Activated CD4-positive, alpha-beta T cell treated with anti-CD3 and anti-CD28 coated beads, Interleukin-2, amount 50 U/mL, for 4 hours (primary cell): ENCODE measurements around the gene DPP6.

Source experiments
- DNase-seq, 2 experiments: peaks; one replicate each; pipeline ENCODE4 v3.0.0-alpha.2; 2020

DPP6 gene

DNA sequence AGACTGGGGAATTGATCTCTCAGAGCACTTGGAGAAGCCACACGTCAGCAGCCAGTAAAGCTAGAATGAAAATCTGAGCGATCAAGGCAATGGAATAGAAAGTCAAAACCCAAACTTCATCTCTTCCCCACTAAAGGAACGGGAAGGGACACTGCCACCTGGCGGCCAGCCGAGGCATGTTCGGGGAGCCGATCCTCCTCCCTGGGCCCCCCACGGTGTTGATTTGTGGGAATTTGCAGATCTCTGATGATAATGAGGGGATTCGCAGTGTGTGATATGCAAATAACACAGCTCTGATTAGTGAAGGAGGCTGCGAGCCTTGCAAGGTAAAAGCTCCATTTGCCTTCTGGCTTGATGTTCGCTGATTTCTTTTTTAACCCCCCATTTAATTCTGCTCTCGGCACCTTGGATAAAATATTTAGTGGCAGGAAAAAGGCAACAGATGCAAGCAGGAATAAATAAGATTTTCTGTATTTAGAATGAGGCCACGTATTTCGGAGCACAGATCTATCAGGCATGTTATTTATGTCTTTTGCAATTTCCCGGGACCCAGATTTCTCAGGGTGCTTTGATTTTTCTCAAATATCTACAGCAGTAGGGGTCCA is 692.2 kb downstream of the DPP6 start:
- DNase-seq, result no peak

DNA sequence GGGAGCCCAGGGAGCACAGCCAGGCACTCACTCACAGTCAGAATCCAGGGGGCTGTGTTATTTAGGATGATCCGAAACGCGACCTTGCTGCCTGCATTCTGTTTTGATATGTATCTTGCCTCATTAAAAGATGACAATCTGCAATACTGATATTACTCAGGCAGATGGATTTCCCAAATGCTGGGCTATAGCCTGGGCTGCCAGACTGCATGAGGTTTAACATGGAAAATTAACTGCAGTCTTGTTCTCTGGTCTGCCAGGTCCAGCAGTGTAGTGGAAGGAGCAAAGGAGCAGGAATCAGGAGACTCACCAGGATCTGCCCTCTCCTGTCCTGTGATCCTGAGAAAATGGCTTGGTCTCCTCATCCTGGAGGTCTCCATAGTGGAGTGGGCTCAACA is 692.7 kb downstream of the DPP6 start:
- DNase-seq, result no peak

DNA sequence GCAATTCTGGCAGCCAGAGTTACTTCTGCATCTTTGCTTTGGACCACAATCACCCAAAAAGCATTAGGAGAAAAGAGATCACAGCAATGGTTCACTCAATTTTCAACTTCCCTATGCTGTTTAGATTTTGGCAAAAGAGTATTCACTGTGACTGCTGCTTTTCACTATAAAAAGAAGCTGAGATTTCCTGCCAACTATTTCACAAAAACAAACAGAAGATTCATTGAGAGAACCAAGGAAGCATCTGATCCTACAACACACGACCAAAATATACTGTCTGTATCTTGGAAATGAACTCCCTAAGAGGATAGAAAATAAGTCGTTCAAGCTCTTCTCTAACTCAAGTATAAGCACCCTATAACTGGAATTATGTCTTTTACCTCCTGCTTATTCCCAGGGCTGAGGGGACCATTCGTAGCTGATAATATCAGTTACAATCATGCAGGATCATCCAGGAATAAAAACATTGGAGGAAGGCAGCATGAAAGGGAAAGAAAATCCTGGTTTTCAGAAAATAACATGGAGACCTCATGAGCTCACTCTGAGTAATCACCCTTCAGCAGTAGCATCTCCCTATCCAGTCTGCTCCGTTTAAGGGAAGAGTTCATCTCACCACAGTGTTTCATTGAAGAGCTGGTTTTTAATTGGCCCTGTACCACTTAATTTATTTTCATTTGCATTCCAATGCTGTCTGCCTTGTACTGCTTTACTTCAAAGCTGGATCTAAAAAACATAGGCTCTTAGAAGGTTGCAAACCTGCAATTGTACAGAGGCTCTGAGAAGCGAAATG is 694.6 kb downstream of the DPP6 start:
- DNase-seq, result no peak

DNA sequence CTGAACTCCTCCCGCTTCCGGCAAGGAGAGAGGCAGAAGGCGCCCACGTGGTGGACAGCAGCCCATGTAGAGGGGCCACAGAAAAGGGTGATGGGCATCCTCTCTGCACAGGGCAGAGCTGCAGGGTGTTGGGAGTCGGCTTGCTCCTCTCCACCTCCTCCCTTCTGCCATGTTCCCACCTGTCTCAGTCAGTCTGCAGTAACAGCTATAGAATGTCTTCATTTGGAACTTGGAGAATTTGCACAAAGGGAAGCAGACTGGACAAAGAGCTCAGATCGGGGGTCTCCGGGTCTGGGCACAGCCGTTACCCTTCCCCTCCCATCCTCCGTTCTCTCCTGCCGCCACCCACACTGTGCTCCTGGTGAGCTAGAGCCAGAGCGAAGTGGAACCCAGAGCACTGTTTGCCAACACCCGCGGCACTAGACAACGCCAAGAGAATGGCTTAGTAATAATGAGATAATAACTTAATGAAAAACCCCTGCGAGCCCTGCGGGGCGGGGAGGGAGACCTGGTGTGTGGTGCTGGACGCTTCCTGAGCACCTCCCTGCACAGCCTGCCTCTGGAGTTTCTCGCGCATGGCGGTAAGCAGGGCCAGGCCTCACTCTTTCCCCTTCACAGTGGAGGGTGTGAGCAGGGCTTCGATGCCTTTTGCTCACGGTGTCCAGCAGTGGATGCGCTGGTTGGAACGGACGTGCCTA is 696.0 kb downstream of the DPP6 start:
- DNase-seq, result no peak

DNA sequence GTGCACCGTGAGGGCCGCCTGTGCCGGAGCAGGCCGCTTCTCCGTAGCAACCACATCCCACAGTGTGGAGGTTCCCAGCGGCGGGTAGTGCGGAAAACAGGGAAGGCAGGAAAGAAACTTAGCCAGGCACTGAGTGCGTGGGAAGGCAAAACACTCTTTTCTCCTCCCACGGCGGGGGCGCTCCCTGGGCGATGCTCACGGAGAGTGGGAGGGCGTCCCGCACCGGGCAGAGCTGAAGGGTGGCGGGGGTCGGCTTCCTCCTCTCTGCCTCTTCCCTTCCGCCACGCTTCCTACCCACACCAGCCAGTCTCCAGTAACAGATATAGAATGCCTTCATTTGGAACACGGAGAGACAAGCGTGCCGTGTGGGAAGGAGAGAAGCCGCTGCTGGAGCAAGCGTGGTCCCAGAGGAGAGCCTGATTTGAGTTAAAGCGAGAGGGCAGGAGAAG is 698.2 kb downstream of the DPP6 start:
- DNase-seq, result no peak

- no peak for DNase-seq
Measured at GRCh38 chr7:154753226-154753625, 701.0 kb downstream of the DPP6 start.

DNA sequence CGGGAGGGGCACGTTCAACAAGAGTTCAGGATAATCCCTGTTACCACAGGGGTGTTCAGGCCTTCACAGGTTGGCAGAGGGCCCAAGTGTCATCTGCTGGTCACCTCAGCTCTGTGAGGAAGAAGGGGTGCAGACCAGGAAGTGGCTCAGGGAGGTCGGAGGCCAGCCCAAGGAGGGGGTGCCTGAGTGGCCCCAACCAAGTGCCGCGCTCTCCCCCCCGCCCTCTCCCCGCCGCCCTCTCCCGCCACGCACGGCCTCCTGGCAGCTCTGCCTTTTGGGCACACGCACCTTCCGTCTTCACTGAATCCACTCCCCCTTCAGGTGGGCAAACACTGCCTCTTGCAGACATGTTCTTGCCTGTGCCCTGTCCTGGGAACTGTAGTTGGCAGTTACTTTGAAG is 705.6 kb downstream of the DPP6 start:
- no peak for DNase-seq

GRCh38 chr7:154759989-154760388 is 707.8 kb downstream of the DPP6 start:
- no peak for DNase-seq

GRCh38 chr7:154765118-154765517 is 712.9 kb downstream of the DPP6 start:
- DNase-seq, result no peak

- no peak for DNase-seq
Measured at GRCh38 chr7:154767142-154767541, 714.9 kb downstream of the DPP6 start.

DNA sequence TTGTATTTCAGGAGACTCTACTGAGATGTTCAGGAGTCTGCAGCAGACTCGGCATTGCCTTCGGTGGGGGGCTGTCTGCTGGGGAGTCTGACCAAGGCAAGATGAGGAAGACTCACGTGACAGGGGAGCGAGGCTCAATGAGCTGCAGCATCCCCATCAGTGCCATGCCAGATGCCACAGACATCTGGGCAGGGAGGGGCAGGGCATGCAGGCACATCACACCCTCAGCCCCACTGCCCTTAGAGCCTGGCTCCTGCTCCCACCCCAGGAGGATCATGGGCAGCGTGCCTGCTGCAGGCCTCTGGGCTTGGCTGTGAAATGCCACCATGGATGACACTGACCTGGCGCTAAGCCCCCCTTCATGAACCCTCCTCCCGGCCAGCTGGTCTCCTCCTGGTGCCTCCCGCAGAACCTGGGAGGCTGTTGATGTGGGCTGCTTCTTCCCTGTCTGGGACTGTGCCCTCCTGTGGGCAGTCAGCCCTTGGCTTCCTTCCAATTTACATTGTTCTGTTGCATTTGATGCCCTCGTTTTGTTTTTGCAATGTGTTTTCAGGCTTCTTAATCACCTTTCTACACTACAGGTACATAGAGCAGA is 715.7 kb downstream of the DPP6 start:
- DNase-seq, result no peak

GRCh38 chr7:154769001-154769400 is 716.8 kb downstream of the DPP6 start:
- DNase-seq, result no peak

- DNase-seq, result no peak
Measured at GRCh38 chr7:154769527-154769926, 717.3 kb downstream of the DPP6 start.

- DNase-seq, result no peak
Measured at GRCh38 chr7:154770361-154770760, 718.2 kb downstream of the DPP6 start.

DNA sequence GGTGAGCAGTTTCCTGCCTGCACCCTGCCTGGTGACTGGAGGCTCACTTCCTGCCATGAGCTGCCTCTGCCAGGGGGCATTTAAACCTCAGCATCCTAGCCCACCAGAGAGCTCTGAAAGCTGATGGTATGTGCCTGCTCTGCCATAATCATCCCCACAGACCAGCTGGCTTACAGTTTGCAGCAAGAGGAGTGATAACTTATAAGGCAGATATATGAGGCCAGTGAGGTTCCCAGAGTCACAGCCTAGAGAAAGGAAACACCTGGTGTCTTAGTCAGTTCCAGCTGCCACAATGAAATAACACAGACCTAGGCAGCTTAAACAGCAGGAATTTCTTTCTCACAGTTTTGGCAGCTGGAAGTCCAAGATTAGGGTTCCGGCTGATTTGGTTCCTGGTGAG is 718.8 kb downstream of the DPP6 start:
- no peak for DNase-seq

DNA sequence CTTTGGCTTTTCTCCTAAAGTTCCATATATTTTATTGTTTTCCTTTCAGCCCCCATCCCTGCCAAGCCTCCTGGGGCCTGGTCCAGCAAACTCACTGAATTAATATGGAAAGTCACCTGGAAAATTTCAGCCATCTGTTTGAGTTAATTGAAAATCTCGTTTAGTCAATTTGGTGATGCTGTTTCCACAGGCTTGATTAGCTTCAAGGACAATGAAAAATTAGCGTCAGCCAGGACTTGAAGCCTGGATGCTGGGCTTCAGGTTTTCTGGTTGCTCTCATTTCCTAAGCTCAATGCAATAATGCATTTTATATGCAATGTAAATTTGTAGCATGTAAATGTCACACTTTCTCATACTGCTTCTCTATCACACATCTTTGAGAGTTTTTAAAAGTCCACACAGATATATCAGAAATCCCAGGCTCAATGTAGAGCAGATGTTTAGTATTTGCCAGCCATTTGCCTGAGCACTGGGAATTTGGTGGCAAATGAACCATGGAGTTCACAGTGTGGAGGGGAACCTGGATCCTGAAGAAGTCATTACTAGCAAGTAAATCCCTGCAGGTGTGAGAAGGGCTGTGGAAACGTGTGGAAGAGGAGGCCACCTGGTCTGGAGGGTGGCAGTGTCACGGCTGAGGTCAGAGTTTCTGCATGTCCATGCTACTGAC is 722.2 kb downstream of the DPP6 start:
- no peak for DNase-seq

GRCh38 chr7:154775681-154776080 is 723.5 kb downstream of the DPP6 start:
- DNase-seq, result no peak

DNA sequence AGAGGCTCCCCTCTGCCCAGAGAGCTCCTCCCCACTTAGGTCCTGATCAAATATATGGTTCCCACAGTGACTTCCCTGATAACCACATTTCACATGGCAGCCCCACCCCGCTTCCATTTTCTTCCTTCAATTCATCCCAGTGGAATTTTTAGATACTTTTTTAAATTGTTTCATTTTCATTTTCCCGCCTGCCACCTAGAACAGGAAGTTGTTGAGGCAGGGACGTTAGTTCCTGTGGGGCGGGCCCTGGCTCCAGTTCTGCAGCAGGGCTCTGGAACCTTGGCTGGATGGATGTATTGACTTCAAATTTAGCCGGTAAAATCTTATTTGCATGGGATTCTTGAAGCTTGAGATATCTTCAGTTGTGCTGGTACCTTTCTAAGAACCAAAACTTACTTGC is 724.2 kb downstream of the DPP6 start:
- DNase-seq, result no peak

DNA sequence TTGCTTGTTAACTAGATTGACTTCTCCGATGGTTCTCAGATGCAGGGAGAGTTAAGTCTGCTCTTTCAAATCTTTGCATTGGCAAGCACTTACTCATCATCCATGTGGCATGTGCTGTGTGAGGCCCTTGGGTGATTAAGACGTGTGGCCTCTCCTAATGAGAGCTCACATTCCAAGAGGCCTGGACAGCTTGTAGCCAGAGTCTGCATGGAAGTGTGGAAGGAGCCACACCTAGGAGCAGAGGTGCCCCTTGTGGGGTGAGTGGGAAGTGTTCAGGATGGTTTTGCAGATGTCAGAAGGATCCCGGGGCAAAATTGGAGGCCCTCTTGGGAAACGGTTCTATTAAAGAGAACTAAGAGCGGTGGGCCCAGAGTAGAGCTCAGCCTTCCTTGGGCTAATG is 724.8 kb downstream of the DPP6 start:
- DNase-seq, result no peak

GRCh38 chr7:154777489-154777888 is 725.3 kb downstream of the DPP6 start:
- no peak for DNase-seq

DNA sequence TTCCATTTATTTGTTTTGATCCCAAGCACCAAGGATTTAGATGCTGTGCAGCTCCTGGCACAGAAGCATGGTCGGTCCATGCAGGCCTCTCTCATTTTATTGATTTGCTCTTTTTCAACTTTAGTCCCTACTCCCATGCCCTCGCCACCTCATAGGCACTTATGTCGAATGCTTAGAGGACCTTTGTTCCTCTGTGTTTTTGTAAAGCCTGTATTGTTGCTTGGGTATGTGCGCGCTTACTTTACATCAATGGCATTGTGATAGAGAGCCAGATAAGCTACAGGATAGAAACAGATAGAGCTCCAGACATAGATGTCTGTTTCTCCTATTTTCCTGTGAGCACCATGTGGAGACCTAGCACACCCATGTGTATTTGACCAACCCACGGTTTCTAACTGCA is 725.7 kb downstream of the DPP6 start:
- DNase-seq, result no peak

DNA sequence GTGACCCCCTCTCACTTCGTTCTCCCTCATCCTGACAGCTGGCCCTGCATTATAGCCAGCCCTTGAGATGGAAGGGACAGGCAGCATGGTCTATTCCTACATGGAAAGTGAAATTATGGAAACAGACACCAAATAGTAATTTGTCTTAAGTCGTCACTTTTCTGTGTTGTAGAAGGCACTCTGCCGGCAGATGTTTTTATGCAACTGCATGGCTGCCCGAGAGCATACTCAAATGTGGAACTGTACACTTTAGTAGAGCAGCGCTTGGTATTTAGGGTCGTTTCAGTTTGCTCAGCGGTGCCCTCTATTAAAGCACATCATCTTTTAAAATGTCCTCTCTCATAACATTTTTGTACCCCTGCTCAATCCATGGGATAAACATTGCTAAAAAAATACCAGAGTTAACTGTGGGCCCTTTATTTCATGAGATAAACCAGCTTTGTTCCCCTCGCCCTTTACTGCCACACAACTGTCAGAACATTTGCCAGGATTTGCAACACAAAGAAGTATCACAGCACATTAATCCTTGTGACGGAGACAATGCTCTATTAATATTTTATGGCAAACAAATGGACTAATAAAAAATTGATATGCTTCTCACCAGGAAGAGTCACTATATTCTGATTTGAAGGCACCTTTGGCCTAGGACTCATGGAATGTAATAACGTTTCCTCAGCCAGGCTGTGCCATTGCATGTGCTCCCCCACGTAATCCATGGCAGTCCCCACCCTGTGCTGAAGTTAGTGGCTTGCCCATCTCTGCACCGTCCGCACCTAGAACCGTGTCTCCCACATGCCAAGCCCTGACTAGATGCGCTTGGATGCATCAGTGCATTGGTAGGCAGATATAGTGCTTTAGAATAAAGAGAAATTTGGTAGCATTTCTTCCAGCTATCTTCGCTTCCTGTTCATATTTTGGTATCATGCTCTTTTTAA is 729.4 kb downstream of the DPP6 start:
- no peak for DNase-seq
